ENCODE results near the gene PLN.

Gene PLN

GRCh38 chr6:118584911-118585310 is 36.8 kb downstream of the PLN start:
- no peak overlapping the region for H3K4me3 ChIP-seq (ENCODE audit: low read length)
- no peak for TF ChIP-seq CTCF (IDR thresholded peaks at IDR 0.05; ENCODE audit: insufficient read depth, low read depth, low read length, missing control alignments)
- DNase-seq (ENCODE audit: low read depth), result peak; percentile 33

- no peak overlapping the region for H3K4me3 ChIP-seq (ENCODE audit: low read length)
- DNase-seq (ENCODE audit: low read depth), result no peak
- TF ChIP-seq CTCF (IDR thresholded peaks at IDR 0.05; ENCODE audit: insufficient read depth, low read depth, low read length, missing control alignments), result no peak
Observed at GRCh38 chr6:118586746-118587485, 38.8 kb downstream of the PLN start.

DNA sequence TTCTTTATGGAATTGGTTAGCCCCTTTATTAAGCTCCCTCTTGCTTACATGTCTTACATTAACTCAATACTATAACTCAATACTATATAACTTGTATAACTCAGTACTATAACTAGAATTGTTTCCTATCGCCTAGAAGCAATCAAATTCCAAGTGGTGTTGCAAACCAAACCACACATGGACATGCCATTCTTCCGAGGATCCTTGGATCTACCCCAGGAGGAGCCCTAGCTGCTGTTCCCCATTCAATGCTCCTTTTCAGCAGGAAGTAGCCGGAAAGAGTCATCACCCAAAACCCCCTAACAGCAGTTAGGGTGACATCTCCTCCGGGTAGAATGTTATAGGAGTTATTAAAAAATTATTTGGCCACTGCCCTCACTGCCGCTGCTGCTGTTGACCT is 40.5 kb downstream of the PLN start:
- H3K4me3 ChIP-seq (ENCODE audit: low read length), result no peak overlapping the region
- no peak for TF ChIP-seq CTCF (IDR thresholded peaks at IDR 0.05; ENCODE audit: insufficient read depth, low read depth, low read length, missing control alignments)
- no peak for DNase-seq (ENCODE audit: low read depth)

GRCh38 chr6:118589186-118589585 is 41.1 kb downstream of the PLN start:
- no peak overlapping the region for H3K4me3 ChIP-seq (ENCODE audit: low read length)
- DNase-seq (ENCODE audit: low read depth), result no peak
- no peak for TF ChIP-seq CTCF (IDR thresholded peaks at IDR 0.05; ENCODE audit: insufficient read depth, low read depth, low read length, missing control alignments)

DNA sequence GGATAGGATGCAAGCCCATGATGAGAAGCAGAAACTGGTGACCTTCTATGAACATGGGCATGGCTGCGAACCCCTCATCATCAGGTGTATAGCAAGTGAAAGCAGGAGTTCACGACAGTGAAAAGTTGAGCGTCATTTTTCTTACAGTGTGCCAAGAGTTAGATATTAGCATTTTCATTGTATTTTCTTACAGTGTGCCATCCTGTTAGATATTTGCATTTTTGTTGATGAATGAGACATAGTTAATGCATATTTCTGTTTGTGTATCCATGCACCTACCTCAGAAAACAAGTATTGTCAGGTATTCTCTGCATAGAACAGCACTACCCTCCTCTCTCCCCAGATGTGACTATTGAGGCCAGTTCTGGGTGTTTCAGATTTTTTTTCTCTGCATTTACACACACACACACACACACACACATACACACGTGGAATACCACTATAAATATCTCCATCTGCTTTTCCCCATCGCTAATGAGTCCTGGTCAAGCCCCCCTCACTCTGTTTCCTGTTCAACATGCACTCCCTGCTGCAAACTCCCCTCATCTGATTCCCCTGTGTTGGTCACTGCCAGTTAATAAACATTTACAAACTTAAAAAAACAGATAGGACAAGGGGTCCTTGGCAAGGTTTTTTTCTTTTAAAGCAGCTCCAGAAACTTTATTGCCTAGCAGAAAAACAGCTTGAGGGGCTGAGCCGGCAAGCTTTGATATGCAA is 41.7 kb downstream of the PLN start:
- no peak for TF ChIP-seq CTCF (IDR thresholded peaks at IDR 0.05; ENCODE audit: insufficient read depth, low read depth, low read length, missing control alignments)
- no peak overlapping the region for H3K4me3 ChIP-seq (ENCODE audit: low read length)
- DNase-seq (ENCODE audit: low read depth), result no peak

GRCh38 chr6:118591897-118592296 is 43.8 kb downstream of the PLN start:
- no peak overlapping the region for H3K4me3 ChIP-seq (ENCODE audit: low read length)
- no peak for TF ChIP-seq CTCF (IDR thresholded peaks at IDR 0.05; ENCODE audit: insufficient read depth, low read depth, low read length, missing control alignments)
- DNase-seq (ENCODE audit: low read depth), result no peak

All from epithelial cell of esophagus (primary cell).